SK-N-SH treated with all-trans-retinoic acid at 6 μM for 48 hours (cell line): ENCODE measurements around the gene ARHGAP8.

ENCODE experiments used
- ATAC-seq: fragments of 200-7000 bp; cut with Tn5 transposase; 3 replicates; pipeline ENCODE4 v1.9.1; 2020; ENCODE audit warnings: mild to moderate bottlenecking, moderate library complexity
- ARNTL ChIP-seq: fragments of 450-650 bp; formaldehyde crosslinking; IDR thresholded peaks from 2 replicates; pipeline ENCODE4 v1.5.0; 2020; ENCODE audit warnings: low read depth, mild to moderate bottlenecking, moderate library complexity, borderline replicate concordance
- BACH2 ChIP-seq: fragments of 250-450 bp; sonication (Bioruptor Pico); IDR thresholded peaks from 2 replicates; pipeline ENCODE4 v1.9.0; 2021; ENCODE audit warnings: mild to moderate bottlenecking, borderline replicate concordance
- CREB5 ChIP-seq: fragments of 250-450 bp; sonication (Bioruptor Pico); IDR thresholded peaks from 2 replicates; pipeline ENCODE4 v1.5.1; 2020; ENCODE audit warnings: low read depth, mild to moderate bottlenecking, moderate library complexity
- CSDC2 ChIP-seq: fragments of 250-450 bp; sonication (Bioruptor Pico); IDR thresholded peaks from 2 replicates; pipeline ENCODE4 v1.5.0; 2020; ENCODE audit warnings: mild to moderate bottlenecking, moderate library complexity
- ESRRG ChIP-seq: fragments of 250-450 bp; sonication (Bioruptor Pico); IDR thresholded peaks from 2 replicates; pipeline ENCODE4 v1.6.1; 2021; ENCODE audit warnings: mild to moderate bottlenecking
- GLIS3 ChIP-seq: fragments of 250-450 bp; sonication (Bioruptor Pico); IDR thresholded peaks from 2 replicates; pipeline ENCODE4 v1.5.0; 2020; ENCODE audit warnings: mild to moderate bottlenecking, moderate library complexity
- ISL1 ChIP-seq: fragments of 250-450 bp; sonication (Bioruptor Pico); IDR thresholded peaks from 2 replicates; pipeline ENCODE4 v2.1.2; 2022; ENCODE audit warnings: mild to moderate bottlenecking, moderate library complexity
- OSR1 ChIP-seq: fragments of 250-450 bp; sonication (Bioruptor Pico); IDR thresholded peaks from 2 replicates; pipeline ENCODE4 v1.8.0; 2022; ENCODE audit warnings: moderate library complexity, mild to moderate bottlenecking, inconsistent platforms
- PATZ1 ChIP-seq: fragments of 250-450 bp; sonication (Bioruptor Pico); IDR thresholded peaks from 2 replicates; pipeline ENCODE4 v1.8.0; 2020; ENCODE audit warnings: mild to moderate bottlenecking, moderate library complexity, borderline replicate concordance
- POU6F1 ChIP-seq: fragments of 250-450 bp; sonication (Bioruptor Pico); IDR thresholded peaks from 2 replicates; pipeline ENCODE4 v1.8.0; 2021; ENCODE audit warnings: low read depth, mild to moderate bottlenecking, moderate library complexity, borderline replicate concordance
- PPARA ChIP-seq: fragments of 250-450 bp; sonication (Bioruptor Pico); IDR thresholded peaks from 2 replicates; pipeline ENCODE4 v1.5.0; 2020; ENCODE audit warnings: mild to moderate bottlenecking, borderline replicate concordance
- RARB ChIP-seq: fragments of 250-450 bp; sonication (Bioruptor Pico); IDR thresholded peaks from 2 replicates; pipeline ENCODE4 v1.8.0; 2021; ENCODE audit warnings: mild to moderate bottlenecking, moderate library complexity
- SNAI2 ChIP-seq: fragments of 250-450 bp; sonication (Bioruptor Pico); IDR thresholded peaks from 2 replicates; pipeline ENCODE4 v1.5.0; 2020; ENCODE audit warnings: mild to moderate bottlenecking, moderate library complexity
- TCF4 ChIP-seq: fragments of 250-450 bp; sonication (Bioruptor Pico); IDR thresholded peaks from 2 replicates; pipeline ENCODE4 v1.8.0; 2021; ENCODE audit warnings: mild to moderate bottlenecking, moderate library complexity, borderline replicate concordance
- TOX ChIP-seq: fragments of 250-450 bp; sonication (Bioruptor Pico); IDR thresholded peaks from 2 replicates; pipeline ENCODE4 v1.8.0; 2021; ENCODE audit warnings: mild to moderate bottlenecking, moderate library complexity, borderline replicate concordance
- ZC3H10 ChIP-seq: fragments of 250-450 bp; sonication (Bioruptor Pico); IDR thresholded peaks from 2 replicates; pipeline ENCODE4 v1.5.1; 2021; ENCODE audit warnings: mild to moderate bottlenecking, moderate library complexity
- ZFP3 ChIP-seq: fragments of 250-450 bp; sonication (Bioruptor Pico); IDR thresholded peaks from 2 replicates; pipeline ENCODE4 v1.5.0; 2020; ENCODE audit warnings: mild to moderate bottlenecking, moderate library complexity
- ZFP30 ChIP-seq: fragments of 450-650 bp; formaldehyde crosslinking; IDR thresholded peaks from 2 replicates; pipeline ENCODE4 v1.5.0; 2022; ENCODE audit warnings: mild to moderate bottlenecking, moderate library complexity
- ZNF565 ChIP-seq: fragments of 450-650 bp; formaldehyde crosslinking; conservative IDR thresholded peaks from 2 replicates; pipeline ENCODE4 v1.5.0; 2020; ENCODE audit warnings: low read depth, mild to moderate bottlenecking, moderate library complexity
- ZNF70 ChIP-seq: fragments of 450-650 bp; formaldehyde crosslinking; IDR thresholded peaks from 2 replicates; pipeline ENCODE4 v1.5.0; 2020; ENCODE audit warnings: mild to moderate bottlenecking, moderate library complexity
- ZNF8 ChIP-seq: fragments of 450-650 bp; formaldehyde crosslinking; IDR thresholded peaks from 2 replicates; pipeline ENCODE4 v1.5.0; 2020; ENCODE audit warnings: mild to moderate bottlenecking, moderate library complexity
- TF ChIP-seq, protein P1 (sequence below): fragments of 250-450 bp; sonication (Bioruptor Pico); IDR thresholded peaks from 2 replicates; pipeline ENCODE4 v1.5.0; 2020; ENCODE audit warnings: mild to moderate bottlenecking, moderate library complexity

The ARHGAP8 gene

DNA sequence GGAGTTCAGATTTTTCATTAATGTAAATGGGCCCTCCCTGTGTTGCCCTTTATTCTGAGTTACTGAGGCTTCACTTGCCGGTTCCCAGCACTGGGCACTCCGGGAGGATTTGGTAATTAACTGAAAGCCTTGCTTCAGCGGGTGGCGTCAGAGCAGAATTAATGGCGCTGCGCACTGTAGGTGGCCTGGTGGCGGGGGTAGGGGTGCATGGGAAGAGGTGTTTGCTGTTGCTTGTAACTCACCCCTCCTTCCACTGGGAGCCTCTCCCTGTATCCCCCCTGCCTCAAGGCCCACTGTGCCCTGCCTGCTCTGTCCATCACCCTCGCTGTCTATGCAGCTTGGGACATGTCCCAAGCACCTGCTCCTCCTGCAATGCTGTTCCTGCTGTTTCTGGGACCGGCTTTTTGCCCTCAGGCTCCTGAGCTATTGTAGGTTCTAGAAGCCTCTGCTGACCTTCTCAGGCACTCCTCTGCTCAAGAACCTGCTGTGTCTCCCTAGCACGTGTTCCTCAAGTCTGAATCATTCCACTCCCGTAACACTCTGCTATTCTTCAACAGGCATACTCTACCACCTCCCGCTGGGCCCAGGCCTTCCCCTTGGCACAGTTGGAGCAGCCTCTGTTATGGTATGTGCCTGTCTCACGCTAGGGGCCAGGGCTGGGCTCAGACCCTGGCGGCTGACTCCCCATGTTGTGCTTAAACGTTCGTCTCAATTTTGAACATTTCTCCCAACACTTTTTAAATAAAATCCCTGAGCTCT lies 24.4 kb downstream of the ARHGAP8 start (continued):
- TF ChIP-seq CREB5 (CRISPR knock-in tag) (no peak), TOX (CRISPR knock-in tag) (no peak), ZNF70 (no peak), BACH2 (no peak), ZFP3 (CRISPR knock-in tag) (no peak), ESRRG (CRISPR knock-in tag) (no peak)

- TF ChIP-seq ZFP30 (CRISPR knock-in tag) (no peak), ZNF8 (CRISPR knock-in tag) (no peak), BACH2 (no peak), ZC3H10 (no peak), PATZ1 (CRISPR knock-in tag) (no peak), TCF4 (CRISPR knock-in tag) (no peak), TOX (CRISPR knock-in tag) (no peak), ESRRG (CRISPR knock-in tag) (no peak), POU6F1 (CRISPR knock-in tag) (no peak), ZNF565 (CRISPR knock-in tag) (no peak), ZNF70 (no peak), SNAI2 (no peak), ZFP3 (CRISPR knock-in tag) (no peak), GLIS3 (CRISPR knock-in tag) (no peak), CSDC2 (CRISPR knock-in tag) (no peak)
- ATAC-seq: no peak
Measured at GRCh38 chr22:44777364-44777755, 25.0 kb downstream of the ARHGAP8 start.

DNA sequence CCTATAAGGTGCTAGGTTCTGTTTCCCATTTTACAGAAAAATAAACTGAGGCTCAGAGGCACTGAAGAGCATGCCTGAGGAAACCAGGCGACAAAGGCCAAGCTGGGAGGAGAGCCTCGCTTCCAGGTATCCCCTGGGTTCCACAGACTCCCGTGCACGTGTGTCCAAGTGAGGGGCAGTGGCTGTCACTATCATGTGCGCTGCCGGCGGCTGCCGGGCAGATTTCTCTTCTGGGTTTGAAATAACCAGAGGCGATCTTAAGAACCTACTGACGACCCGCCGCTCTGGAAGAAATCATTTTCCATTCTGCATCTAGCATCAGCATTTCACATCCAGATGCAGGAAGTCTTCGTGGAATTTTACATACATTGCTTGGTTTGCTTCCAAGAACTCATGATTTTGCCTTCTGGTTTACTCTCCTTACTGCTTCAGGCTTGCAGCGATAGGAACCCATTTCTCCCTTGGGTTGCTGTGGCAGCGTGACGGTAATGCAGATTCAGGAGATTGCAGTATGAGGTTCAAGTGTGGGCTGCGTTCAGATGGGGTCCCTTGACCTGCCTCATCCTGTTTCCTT lies 28.6 kb downstream of the ARHGAP8 start:
- TF ChIP-seq ESRRG (CRISPR knock-in tag) (no peak), GLIS3 (CRISPR knock-in tag) (no peak), ZNF70 (no peak), PPARA (CRISPR knock-in tag) (no peak), ARNTL (no peak), ZFP3 (CRISPR knock-in tag) (no peak), TOX (CRISPR knock-in tag) (no peak), BACH2 (no peak), OSR1 (no peak), TCF4 (CRISPR knock-in tag) (no peak), ZFP30 (CRISPR knock-in tag) (no peak), ZC3H10 (no peak), SNAI2 (no peak)
- no peak for ATAC-seq

GRCh38 chr22:44782363-44782963 lies 30.1 kb downstream of the ARHGAP8 start:
- TF ChIP-seq, protein P1, sequence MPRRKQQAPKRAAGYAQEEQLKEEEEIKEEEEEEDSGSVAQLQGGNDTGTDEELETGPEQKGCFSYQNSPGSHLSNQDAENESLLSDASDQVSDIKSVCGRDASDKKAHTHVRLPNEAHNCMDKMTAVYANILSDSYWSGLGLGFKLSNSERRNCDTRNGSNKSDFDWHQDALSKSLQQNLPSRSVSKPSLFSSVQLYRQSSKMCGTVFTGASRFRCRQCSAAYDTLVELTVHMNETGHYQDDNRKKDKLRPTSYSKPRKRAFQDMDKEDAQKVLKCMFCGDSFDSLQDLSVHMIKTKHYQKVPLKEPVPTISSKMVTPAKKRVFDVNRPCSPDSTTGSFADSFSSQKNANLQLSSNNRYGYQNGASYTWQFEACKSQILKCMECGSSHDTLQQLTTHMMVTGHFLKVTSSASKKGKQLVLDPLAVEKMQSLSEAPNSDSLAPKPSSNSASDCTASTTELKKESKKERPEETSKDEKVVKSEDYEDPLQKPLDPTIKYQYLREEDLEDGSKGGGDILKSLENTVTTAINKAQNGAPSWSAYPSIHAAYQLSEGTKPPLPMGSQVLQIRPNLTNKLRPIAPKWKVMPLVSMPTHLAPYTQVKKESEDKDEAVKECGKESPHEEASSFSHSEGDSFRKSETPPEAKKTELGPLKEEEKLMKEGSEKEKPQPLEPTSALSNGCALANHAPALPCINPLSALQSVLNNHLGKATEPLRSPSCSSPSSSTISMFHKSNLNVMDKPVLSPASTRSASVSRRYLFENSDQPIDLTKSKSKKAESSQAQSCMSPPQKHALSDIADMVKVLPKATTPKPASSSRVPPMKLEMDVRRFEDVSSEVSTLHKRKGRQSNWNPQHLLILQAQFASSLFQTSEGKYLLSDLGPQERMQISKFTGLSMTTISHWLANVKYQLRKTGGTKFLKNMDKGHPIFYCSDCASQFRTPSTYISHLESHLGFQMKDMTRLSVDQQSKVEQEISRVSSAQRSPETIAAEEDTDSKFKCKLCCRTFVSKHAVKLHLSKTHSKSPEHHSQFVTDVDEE: no peak
- TF ChIP-seq RARB (no peak), ZFP3 (CRISPR knock-in tag) (no peak), BACH2 (no peak), ZC3H10 (no peak), ZNF8 (CRISPR knock-in tag) (no peak), OSR1 (no peak), ZFP30 (CRISPR knock-in tag) (no peak), POU6F1 (CRISPR knock-in tag) (no peak), ISL1 (CRISPR knock-in tag) (no peak), SNAI2 (no peak), TCF4 (CRISPR knock-in tag) (no peak)
- ATAC-seq: no peak
